GM12801 (cell line): Measurements from ENCODE around the gene SLC2A8.

Experiments
- CTCF ChIP-seq: IDR thresholded peaks from one replicate; pipeline ENCODE4 v1.5.1; 2011; ENCODE audit warnings: control low read depth; ENCODE audit not compliant: insufficient read length; ENCODE audit errors: extremely low read depth

SLC2A8 gene

GRCh38 chr9:127419348-127419747 is 22.4 kb downstream of the SLC2A8 start:
- no peak for TF ChIP-seq CTCF

DNA sequence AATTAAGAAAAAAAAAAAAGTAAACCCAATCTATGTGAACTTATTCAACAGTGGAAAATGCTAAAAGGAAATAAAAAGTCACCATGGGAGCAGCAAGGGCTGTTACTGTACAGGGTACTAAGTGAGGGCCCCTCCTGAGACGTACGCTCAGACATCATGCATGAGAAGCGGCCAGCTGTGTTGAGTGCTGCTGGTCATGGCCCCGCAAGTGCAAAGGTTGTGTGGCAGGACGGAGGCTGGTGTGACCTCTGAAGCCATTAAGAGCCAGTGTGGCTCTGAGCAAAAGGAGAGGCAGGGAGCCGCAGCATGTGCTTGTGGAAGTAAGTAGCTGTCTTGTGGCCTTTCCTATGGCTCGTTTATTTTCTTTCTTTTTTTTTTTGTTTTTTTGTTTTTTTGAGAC is 24.1 kb downstream of the SLC2A8 start:
- no peak for TF ChIP-seq CTCF

DNA sequence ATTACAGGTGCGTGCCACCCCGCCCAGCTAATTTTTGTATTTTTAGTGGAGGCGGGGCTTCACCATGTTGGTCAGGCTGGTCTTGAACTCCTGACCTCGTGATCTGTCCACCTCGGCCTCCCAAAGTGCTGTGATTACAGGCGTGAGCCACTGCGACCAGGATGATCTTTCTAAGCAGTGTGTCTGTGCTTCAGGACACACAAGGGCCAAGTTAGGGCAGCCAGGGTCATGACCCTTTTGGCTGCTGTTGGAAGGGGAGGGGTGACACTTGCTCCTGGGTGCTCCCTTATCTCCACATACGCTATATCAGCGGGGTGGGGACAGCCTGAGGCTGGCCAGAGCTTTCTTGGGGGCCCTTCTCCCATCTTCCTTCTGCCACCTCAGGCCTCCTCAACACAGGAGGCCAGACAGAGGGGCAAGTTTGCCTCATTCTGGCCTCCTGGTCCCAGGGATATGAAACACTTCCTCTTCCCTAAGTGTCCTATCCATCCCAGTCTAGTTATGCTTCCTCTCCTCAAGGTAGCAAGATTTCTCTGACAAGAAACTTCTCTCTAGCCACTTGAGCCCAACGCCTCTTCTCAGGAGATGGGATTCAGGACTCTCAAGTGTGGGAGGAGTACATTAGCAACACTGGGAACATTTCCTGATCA is 25.3 kb downstream of the SLC2A8 start:
- no peak for TF ChIP-seq CTCF

DNA sequence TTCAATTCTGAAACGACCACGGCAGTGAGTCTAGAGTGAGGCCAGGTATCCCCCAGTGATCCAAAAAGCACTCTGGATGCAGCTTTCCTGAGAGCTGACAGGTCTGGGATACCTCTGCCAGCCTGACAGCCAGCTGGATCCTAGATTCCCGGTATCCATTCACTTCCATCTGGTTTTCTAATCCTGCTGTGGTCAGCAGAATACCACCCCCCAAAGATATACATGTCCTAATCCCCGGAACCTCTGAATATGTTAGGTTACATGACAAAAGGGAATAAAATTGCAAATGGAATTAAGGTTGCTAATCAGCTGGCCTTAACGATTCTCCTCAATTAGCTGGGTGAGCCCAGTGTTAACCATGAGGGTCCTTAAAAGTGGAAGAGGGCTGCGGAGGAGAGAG is 25.8 kb downstream of the SLC2A8 start:
- no peak for TF ChIP-seq CTCF

GRCh38 chr9:127423476-127423933 is 26.5 kb downstream of the SLC2A8 start:
- no peak for TF ChIP-seq CTCF

- no peak for TF ChIP-seq CTCF
These were observed 27.1 kb downstream of the SLC2A8 start, which contains the start of gene ZNF79 for GRCh38 chr9:127423934-127424675. ZNF79 (plus strand) TSS chr9:127424382; CDS start chr9:127424788, 406 bp downstream.

DNA sequence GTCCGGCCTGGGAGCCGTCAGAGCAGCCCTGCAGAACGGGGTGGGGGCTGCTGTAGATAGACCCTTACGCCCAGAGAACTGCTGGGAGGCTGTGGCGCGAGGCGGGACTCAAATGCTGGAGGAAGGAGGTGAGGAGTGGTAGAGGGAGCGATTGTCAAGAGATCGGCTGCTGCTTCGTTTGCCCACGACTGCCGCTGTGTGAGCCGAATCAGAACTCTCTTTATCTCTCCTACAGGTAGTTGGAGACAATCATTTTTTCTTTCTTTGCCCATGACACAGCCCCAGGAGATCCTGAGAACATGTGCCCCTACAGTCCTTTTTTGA is 27.7 kb downstream of the SLC2A8 start:
- no peak for TF ChIP-seq CTCF
